ENCODE results near the gene SMIM24.
"Not testable (repeated sequence)": the region's sequence is repeated elsewhere in the genome, so short reads cannot be mapped to it uniquely, and the experiment has no call there.

SMIM24 gene

DNA sequence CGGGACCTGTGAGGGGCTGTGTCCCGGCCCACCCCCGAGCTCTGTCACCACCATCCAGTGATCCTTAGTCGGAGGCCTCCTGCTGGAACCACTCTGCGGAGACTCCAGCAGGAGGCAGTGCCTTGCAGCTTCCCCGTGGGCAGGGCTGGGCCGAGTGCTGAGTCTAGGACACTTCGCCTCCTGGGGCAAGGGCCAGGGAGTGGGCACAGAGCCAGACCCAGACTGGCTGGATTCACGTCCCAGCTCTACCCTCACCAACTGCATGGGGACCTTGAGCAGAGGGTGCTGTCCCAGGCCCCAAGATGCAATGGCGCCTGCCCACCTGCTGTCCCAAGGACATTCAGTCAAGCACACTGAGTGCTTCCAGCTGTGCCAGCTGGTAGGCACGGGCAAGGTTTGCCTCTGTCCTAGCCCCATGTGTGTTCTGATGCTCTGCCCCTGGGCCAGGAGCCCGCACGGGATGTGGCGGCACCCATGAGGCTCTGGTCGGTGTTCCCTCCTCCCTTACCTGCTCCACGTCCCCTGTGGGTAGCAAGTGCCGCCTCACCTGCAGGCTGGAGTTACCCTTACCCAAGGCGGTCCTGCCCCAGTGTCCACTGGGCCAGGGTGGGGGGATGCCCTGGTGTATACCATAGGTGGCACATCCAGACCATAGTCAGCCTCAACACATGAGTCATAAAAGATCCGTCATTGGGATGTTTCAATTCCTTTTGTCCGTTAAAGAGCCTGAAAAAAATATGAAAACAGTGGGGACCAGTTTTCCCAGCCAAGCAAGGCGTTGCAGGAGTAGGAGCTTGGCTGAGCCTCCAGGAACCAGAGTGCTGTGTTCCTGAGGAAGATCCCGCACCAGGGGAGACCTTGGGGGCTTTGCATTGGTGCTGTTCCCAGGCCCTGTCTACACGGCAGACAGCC is 33.2 kb upstream of the SMIM24 start:
- no peak for DNase-seq

DNA sequence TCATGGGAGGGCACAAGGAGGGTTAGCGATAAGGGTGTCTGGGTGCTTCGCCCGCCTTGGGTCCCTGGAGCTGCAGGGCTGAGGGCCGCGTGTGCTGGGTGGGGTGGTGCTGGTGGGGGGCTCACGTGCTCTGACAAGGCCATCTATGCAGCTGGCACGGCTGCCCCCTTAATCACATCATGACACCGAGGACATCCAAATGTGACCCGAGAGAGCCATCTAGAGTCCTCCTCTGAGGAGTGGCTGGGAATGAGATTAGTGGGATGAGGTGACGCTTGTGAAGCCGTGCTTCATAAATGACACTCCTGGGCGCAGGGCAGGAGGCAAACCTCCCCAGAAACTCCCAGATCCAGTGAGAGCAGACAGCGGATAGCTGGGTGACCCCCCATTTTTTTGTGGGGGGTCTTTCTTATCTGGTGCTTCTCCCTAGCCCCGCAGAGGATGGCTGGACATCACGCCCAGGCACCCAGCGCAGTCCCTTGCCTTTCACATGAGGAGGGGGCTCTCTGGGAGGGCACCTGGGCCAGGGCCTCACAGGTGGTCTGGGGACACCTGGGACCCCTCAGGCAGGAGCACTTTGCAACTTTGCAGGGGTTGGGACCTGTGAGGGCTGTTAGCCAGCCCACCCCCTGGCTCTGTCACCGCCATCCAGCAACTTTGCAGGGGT is 32.4 kb upstream of the SMIM24 start:
- no peak for DNase-seq

DNA sequence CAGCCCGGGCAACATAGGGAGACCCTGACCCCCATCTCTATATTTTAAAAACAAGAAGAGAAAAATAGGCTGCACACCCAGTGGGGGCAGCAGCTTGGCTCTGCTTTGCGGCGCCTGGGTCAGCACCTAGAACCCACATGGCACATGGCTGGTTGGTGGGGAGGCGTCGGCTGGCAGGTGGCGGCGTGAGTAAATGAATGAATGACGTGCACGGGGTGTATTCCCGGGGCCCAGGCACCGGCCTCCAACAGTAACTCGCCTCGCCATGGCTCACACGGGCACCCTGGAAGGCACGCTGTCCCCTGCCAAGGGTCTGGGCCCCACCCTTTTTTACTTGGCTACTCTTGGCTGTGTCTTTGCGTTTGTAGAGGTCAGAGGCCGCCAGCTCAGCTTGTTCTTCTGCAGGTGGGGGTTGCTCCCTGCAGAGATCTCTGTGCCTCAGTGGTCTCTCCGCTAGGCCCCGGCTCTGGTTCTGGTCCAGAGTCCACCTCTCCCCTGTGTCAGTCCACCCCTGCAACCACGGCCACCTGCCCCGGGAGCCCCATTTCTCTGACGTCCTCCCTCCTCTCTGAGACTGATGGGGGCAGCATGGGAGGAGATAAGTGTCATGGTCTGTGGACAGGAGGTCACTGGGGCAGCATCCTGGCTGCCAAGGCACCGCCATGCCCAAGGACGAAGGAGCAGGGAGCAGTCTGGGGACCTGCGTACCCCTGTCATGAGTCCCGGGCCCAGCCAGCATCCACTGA is 31.4 kb upstream of the SMIM24 start:
- DNase-seq, result no peak

DNA sequence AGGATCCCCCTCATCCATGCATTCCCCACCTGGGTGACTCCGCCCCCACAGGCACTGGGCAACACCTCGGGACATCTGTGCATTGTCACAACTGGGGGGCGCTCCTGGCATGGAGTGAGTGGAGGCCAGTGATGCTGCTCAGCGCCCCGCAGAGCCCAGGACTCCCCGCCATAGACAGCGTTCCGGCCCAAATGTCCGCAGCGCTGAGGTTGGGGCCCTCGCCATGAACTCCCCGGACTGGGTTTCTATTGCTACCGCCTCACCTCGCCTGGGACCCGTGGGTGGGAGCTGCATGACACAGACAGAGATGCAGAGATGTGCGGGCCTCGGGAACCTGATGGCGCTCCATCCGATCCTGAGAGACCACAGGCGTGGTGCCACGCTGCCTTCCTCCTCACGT is 30.4 kb upstream of the SMIM24 start:
- DNase-seq, result no peak

DNA sequence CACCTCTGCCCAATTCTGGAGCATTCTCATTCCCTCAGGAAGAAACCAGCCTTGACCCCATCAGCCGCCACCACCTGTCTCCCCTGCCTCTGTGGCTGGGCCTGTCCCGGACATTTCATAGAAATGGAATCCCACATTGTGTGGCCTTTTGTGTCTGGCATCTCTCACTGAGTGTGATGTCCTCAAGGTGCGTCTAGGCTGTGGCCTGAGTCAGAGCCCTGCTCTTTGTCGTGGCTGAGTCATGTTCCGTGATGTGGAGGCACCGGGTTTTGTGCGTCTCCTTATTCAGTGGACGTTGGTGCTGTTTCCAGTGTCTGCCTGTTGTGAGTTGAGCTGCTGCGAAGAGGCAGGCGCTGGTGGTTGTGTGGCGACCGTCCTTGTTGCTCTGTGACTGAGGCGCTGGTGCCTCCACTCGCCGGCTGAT is 29.3 kb upstream of the SMIM24 start:
- no peak for DNase-seq

DNA sequence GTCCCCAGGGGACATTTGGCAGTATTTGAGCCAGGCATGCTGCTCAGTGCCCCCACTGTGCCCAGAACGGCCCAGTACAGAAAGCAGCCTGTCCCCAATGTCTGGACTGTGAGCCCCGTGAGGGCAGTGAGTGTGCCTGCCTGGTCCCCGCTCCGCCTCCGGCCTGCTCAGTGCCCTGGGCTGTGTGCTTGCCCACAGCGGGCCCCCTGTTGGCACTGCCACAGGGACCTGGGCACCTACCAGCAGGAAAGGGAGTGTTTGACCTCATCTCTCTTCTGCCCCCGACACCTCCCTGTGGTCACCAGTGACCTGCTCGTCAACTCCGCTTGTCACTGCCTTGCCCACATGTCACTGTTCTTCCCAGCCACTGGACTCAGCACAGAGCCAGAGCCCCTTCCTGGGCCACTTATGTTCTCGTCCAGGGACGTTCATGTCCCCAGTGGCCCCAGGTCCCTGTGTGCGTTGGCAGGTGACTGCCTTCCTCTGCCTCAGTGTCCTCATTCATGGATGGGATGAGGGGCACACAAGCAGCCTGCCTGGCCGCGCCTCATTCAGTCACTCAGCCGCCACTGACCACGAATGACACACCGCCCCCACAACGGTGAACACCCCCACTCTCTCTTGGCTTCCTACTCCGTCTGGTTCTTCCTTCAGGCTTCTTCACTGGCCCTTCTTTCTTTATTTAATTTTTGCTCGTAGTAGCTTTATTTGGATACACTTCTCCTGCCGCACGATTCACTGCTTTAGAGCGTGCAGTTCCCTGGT is 28.6 kb upstream of the SMIM24 start:
- no peak for DNase-seq

DNA sequence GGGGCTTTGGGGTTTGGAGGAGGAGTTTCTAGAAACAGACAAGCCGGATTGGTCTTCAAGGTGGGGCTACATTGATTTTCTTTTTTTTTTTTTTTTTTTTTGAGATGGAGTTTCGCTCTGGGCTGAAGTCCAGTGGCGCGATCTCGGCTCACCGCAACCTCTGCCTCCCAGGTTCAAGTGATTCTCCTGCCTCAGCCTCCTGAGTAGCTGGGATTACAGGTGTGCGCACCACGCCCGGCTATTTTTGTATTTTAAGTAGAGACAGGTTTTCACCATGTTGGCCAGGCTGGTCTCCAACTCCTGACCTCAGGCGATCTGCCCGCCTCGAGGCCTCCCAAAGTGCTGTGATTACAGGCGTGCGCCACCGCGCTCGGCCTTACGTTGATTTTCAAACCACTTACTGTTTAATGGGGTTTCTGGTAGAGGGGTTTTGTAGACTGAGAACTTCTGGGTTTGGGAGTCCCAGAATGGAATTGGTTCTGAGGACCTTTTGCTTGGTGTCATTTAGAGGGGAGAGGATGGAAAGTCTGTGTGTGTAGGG is 27.9 kb upstream of the SMIM24 start:
- DNase-seq, result not testable (repeated sequence)

DNA sequence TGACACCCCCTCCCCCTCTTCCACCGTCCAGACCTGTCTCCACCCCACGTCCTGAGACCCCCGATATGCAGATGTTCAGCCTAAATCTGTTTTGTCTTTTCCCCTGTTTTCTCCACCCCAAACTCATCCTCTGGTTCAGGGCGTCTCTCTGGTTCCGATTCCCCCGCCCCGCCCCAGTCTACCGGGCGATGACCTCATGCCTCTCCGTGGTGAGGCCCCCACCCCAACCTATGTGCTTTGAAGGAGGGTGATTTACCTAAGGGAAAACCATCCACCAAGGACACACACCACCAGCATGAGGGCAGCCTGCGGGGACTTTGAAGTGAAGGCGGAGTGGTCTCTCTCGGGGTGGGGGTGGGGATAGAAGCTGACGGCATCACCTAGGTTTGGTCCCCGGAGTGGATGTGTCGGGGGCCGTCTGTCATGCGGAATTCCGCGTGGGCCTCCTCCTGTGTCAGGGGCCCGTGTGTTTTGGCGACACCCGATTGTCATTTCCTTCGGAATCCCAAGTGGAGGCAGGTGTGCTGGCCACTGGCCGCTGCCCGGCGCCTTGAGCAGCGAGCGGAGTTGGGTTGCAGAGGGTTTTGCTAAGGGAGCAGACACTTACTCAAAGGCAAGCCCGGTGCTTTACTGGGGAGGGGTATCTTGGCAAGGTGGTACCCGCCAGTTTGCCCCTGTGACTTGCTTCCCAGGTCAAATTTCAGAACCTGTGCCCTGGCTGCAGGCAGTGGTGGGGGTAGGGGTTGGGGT is 27.2 kb upstream of the SMIM24 start:
- DNase-seq, result no peak

DNA sequence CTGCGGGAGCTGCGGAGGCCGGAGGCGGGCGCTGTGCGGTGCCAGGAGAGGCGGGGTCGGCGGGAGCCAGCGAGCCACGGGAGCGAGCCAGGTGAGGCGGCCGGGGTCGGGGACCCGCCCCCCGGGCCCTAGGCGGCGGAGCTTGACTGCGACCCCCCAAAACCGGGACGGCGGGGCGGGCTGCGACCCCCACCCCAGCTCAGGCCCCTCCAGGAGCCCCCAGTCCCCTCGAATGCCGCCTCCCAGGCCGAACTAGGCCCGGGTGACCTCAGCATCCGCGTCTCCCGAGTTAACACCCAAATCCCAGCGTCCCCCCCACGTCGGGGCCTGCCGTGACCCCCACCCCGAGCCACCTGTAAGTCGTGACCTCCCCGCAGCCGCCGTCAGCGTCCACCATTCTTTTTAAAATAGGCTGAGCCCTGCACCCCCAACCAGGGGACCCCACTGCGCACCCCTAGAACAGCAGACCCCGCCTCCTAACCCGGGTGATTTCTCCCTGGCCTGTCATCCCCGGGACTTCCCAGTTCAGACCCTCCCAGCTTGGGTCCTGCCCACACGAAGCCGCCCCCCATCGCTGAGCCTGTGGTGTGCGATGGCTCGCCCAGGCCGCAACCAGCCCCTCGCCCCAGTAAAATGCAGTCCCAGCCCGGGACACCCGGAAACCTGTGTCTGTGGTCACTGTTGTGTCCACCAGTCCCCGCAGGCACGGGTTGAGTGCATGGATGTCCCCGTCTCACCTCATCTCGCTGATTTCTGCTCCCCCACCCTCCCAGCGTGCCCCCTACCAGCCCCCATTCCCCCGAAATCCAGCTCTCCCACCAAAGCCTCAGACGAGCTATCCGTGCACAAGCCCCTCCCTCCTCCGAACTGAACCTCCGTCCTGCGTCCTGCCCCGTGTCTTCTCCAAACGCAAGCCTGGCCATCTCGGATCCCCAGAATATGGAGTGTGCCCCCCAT is 26.3 kb upstream of the SMIM24 start:
- DNase-seq, result peak; percentile 49

DNA sequence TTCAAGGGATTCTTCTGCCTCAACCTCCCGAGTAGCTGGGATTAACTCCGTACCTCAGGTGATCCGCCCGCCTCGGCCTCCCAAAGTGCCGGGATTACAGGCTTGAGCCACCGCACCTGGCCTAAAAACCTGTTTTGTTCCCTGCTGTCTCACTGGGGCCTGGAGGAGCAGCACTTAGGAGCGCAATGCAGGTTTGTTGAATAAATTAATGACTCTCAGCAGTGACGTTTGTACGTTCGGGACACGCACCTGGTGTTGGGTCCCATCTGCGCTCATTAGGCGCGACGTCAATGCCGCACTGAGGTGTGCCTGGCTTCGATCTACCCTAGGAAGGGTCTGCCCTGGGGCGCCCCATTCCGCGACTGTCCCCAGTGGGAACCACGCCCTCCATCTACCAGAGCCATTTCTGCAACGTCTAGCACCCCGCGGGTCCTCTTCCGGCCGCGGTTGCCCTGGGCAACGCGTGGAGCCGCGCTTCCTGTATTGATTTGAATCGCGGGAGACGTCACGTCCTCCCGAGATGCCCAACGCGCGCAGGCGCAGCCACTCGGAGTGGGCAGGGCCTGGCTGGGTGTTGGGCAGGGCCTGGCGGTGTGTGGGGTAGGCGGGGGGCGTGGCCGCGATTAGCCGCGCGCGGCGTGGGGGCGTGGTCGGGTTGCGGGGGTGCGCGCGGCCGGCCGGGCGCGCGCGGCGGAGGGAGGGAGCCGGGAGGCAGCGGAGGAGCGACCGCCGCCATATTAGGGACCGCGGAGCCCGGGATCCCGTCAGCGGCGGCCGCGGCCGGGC is 25.5 kb upstream of the SMIM24 start, which contains the start of gene FZR1:
Gene FZR1, plus strand, starts transcription at position 714 of the 786 bp plus-strand sequence. CDS start 16,679 bp downstream, outside the sequence.
- peak; percentile 98 for DNase-seq

DNA sequence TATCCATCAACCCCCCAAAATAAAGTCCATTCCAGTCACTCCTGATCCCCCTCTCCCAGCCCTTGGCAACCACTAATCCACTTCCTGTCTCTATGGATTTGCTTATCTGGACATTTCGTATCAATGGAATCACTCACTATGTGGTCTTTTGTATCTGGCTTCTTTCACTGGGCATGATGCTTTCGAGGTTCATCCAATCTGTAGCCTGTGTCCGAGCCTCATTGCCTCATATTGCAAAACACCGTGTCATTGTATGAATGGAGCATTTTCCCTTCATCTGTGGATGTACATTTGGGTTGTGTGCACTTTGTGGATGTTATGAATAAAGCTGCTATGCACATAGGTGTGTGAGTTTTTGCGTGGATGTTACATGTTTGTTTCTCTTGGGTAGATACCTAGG is 24.4 kb upstream of the SMIM24 start:
- DNase-seq, result no peak

DNA sequence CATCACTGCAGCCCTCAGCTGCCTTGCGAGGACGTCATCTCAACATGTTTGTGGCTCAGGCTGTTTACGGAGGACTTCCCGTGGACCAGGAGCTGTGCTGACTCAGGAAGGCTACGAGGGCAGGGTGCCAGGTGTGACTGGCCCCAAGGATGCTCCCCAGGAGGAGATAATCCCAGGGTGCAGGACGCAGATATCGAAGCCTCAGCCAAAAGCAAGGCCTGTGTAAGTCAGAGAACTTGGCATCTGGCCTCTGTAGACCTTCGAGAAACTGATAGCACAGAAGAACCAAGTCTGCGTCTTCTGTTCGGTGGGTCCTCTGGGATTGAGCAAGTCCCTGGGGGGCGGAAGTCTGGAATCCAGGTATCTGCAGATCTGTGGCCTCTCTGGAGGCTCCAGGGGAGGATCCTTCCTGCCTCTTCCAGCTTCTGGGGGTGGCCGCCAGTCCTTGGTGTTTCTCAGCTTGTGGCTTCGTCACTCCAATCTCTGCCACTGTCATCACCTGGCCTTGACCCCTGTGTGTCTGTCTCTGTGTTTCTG is 22.8 kb upstream of the SMIM24 start:
- no peak for DNase-seq

DNA sequence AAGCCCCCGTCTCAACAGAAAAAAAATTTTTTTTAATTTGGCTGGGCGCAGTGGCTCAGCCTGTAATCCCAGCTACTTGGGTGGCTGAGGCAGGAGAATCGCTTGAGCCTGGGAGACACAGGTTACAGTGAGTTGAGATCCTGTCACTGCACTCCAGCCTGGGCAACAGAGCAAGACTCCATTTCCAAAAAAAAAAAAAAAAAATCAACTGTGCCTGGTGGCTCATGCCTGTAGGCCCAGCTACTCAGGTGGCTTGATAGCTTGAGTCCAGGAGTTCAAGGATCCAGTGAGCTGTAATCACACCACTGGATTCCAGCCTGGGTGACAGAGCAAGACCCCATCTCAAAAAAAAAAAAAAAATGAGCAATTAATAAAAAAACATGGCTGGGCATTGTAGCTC is 21.5 kb upstream of the SMIM24 start:
- DNase-seq, result no peak

DNA sequence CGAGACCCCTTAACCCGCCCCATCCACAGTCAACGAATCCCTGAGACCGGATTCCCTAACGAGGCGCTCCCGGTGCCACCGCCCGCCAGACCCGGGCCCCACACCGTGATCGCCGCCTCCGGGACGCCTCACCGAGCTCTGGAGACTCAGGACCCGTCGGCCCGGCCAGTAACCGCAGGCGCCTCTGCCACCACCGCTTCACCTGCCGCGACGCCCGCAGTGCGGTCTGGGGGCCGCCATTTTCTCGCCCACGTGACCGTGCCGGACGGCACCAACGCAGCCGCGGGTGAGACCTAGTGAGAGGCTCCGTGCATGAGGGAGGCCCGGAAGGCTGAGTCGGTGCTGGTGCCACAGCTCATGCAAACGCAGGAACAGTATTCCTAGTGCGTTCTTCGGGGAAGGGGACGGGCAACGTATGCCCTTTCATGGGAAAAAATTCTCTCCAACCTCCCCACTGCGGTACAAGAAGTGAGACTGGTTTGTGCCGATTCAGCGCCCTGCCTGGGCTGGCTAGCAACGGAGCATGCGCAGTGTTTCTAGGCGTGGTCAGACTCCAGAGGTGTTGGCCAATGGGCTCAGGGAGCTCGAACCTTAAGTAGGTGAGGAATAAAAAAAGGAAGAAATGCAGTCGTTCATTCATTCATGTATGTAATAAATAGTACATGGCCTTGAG is 20.2 kb upstream of the SMIM24 start, which contains the start of gene DOHH:
Gene DOHH, minus strand, starts transcription at position 246 of the 673 bp plus-strand sequence. CDS start 3,860 bp downstream, outside the sequence.
- DNase-seq, result peak; percentile 96

DNA sequence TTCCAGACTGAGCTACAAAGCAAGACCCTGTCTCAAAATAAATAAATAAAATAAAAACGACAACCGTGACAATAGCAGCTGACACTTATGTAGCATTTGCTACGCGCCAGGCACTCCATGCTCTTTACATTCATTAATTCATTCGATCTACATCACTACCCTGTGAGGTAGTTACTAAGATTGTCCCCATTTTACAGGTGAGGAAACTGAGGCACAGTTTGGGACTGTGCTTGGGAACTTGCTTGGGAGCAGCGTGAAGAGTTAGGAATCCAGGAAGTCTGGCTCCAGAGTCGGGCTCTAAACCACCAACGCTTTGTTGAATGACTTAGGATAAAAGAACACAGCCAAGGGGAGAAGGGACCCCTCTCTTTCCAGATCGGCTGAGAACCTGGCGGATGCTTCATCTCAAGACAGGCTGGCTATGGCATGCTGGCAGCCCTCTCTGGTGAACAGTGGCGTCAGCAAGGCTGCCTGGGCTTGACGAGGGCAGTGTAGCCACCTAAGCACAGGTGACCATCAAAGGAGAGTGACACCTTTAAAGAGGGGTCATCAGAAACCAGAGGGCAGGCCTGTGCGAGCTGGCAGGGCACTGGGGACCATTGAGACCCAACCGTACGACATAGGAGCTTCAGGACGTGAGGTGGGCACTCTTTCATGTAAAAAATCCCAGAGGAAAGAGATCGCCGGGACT is 19.6 kb upstream of the SMIM24 start:
- DNase-seq, result peak; percentile 58

DNA sequence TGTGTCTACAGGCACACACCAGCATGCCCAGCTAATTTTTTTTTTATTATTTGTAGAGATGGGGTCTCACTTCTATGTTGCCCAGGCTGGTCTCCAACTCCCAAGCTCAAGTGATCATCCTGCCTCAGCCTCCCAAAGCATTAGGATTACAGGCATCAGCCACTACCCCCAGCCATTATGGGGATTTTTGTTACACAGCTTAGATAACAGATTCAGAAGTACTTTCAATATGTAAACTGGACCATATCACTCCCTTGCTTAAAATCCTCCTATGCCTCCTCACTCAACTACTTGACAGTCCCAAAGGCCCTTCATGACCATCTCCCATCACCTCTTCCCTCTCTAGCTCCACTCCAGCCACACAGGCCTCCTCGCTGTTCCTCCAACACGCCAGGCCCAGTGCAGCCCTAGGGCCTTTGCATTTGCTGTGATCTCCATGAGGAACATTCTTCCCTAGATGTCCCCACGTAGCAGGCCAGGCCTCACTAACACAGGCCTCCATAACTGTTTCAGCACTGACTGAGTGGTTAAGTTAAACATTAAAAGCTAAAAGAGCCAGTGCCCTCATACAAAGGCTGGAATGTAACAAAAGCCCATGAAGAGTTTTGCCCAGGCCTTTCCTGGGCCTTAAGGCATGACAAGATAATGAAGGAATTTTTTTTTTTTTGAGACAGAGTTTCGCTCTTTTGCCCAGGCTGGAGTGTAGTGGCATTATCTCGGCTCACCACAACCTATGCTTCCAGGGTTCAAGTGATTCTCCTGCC is 17.6 kb upstream of the SMIM24 start:
- no peak for DNase-seq
